B cell (primary cell): ENCODE results near the gene AKAP8. TPM values are rescaled to one million over a fixed set of nuclear protein-coding genes. Genes with fewer than 3 reads are reported as not detected.
"Not testable (repeated sequence)": the region's sequence is repeated elsewhere in the genome, so short reads cannot be mapped to it uniquely, and the experiment has no call there.

ENCODE experiments used
- ATAC-seq: fragments of 200-7000 bp; cut with Tn5 transposase; one replicate; pipeline ENCODE4 v1.10.0; 2021; ENCODE audit warnings: low read depth, mild to moderate bottlenecking, moderate number of reproducible peaks, moderate library complexity
- CTCF ChIA-PET: fragments of 350-600 bp; sonication (Branson Sonifier 250); formaldehyde crosslinking; loops from one replicate; lab custom pipeline; 2021; ENCODE audit warnings: antibody characterized with exemption, inconsistent platforms; lab: Charles Lee
- POLR2A ChIA-PET: fragments of 350-600 bp; sonication (Branson Sonifier 250); formaldehyde crosslinking; loops from one replicate; lab custom pipeline; 2021; ENCODE audit warnings: antibody characterized with exemption; lab: Charles Lee
- DNase-seq: peaks from one replicate; pipeline ENCODE4 v3.0.0; 2013
- H2AFZ ChIP-seq: 2 replicates; pipeline ENCODE4 v1.6.1; 2012; ENCODE audit warnings: mild to moderate bottlenecking, low read depth, low read length; ENCODE audit not compliant: insufficient read depth, poor library complexity, severe bottlenecking
- H3K27ac ChIP-seq, 2 donors: 1 replicate in 1 of 2; 2 replicates in 1 of 2; pipeline ENCODE4 v1.5.1; 2012 to 2013; ENCODE audit warnings: low read length in 2 of 2, mild to moderate bottlenecking in 2 of 2, moderate library complexity in 1 of 2
- H3K27me3 ChIP-seq, 4 experiments: fragments of 200-600 bp in 1 of 4; sonication (generic) in 1 of 4; replicated peaks in 1 of 4; 1 replicate in 2 of 4; 2 replicates in 2 of 4; pipeline versions ENCODE4 v1.6.1 to v1.7.0; 2013 to 2016; ENCODE audit warnings: low read length in 3 of 4, mild to moderate bottlenecking in 2 of 4, mixed read lengths in 1 of 4, moderate library complexity in 1 of 4; ENCODE audit not compliant: insufficient read depth in 4 of 4, control insufficient read depth in 3 of 4; ENCODE audit errors: control extremely low read depth in 1 of 4
- H3K36me3 ChIP-seq, 2 experiments: replicated peaks in 1 of 2; 1 replicate in 1 of 2; 2 replicates in 1 of 2; pipeline versions ENCODE4 v1.6.1 to v1.7.1; 2013; ENCODE audit warnings: low read length in 1 of 2; ENCODE audit not compliant: insufficient read depth in 2 of 2, control insufficient read depth in 1 of 2; ENCODE audit errors: control extremely low read depth in 1 of 2, extremely low read depth in 1 of 2
- H3K4me1 ChIP-seq, 2 donors: fragments of 200-600 bp in 1 of 2; sonication (generic) in 1 of 2; 1 replicate in 1 of 2; 2 replicates in 1 of 2; pipeline versions ENCODE4 v1.5.1 to v1.6.1; 2013 to 2017; ENCODE audit warnings: low read length in 2 of 2; ENCODE audit not compliant: control insufficient read depth in 2 of 2, insufficient read depth in 2 of 2
- H3K4me2 ChIP-seq: replicated peaks from 2 replicates; pipeline ENCODE3; 2012; ENCODE audit warnings: mild to moderate bottlenecking, low read depth, low read length; ENCODE audit not compliant: poor library complexity, severe bottlenecking
- H3K4me3 ChIP-seq, 5 experiments: fragments of 200-600 bp in 1 of 5; sonication (generic) in 1 of 5; 1 replicate in 3 of 5; 2 replicates in 2 of 5; pipeline versions ENCODE4 v1.5.1 to v1.7.0; 2011 to 2016; ENCODE audit warnings: low read length in 4 of 5, mild to moderate bottlenecking in 4 of 5, low read depth in 2 of 5, control low read depth in 1 of 5, moderate library complexity in 1 of 5; ENCODE audit not compliant: insufficient read depth in 1 of 5; ENCODE audit errors: control extremely low read depth in 1 of 5, extremely low read depth in 1 of 5
- H3K79me2 ChIP-seq: fragments of 200-600 bp; sonication (generic); one replicate; pipeline ENCODE4 v1.6.0; 2016; ENCODE audit warnings: low read length; ENCODE audit not compliant: control insufficient read depth, insufficient read depth
- H3K9ac ChIP-seq: fragments of 200-600 bp; sonication (generic); 2 replicates; pipeline ENCODE4 v1.6.1; 2017; ENCODE audit warnings: mild to moderate bottlenecking, low read length, moderate library complexity
- H3K9me3 ChIP-seq, 3 donors: one replicate each; pipeline versions ENCODE4 v1.6.1 to v1.7.1; 2013; ENCODE audit warnings: low read length in 2 of 3; ENCODE audit not compliant: control insufficient read depth in 2 of 3, insufficient read depth in 1 of 3; ENCODE audit errors: control extremely low read depth in 1 of 3
- H4K20me1 ChIP-seq: 2 replicates; pipeline ENCODE4 v1.6.0; 2012; ENCODE audit warnings: mild to moderate bottlenecking, low read length; ENCODE audit not compliant: insufficient read depth, control insufficient read depth, poor library complexity, severe bottlenecking
- H3K27ac Mint-ChIP-seq: one replicate; pipeline ENCODE4 v1.8.0; 2021; ENCODE audit warnings: mixed read lengths
- H3K27me3 Mint-ChIP-seq: one replicate; pipeline ENCODE4 v1.8.0; 2021; ENCODE audit warnings: mixed read lengths
- H3K4me1 Mint-ChIP-seq: one replicate; pipeline ENCODE4 v1.8.0; 2021; ENCODE audit warnings: mixed read lengths
- H3K4me3 Mint-ChIP-seq: one replicate; pipeline ENCODE4 v1.8.0; 2021; ENCODE audit warnings: mixed read lengths
- H3K9me3 Mint-ChIP-seq: one replicate; pipeline ENCODE4 v1.8.0; 2022; ENCODE audit warnings: mixed read lengths; ENCODE audit not compliant: insufficient read depth
- EZH2 ChIP-seq: IDR thresholded peaks from 2 replicates; pipeline ENCODE4 v1.6.1; 2012; ENCODE audit warnings: borderline replicate concordance, low read depth, mild to moderate bottlenecking, moderate library complexity, low read length; ENCODE audit not compliant: insufficient read depth, poor library complexity, severe bottlenecking
- WGBS: methylation state at CpG from one replicate; pipeline ENCODE4 v1.1.5; 2013; ENCODE audit warnings: missing lambda C conversion rate; ENCODE audit not compliant: insufficient coverage; 5-methylcytosine and 5-hydroxymethylcytosine counted together
- intact Hi-C: fragments of 100-400 bp; cut with micrococcal nuclease; formaldehyde crosslinking; loops from one replicate; pipeline ENCODE4 v1.10.0; 2022
- polyA plus RNA-seq: library from polyadenylated mRNA; depleted of rRNA; stranded (reverse); fragments of >200 nt; gene quantifications from 2 replicates; pipeline ENCODE4 v1.2.3, GENCODE V29; 2012
- total RNA-seq, 2 donors: library from RNA; stranded (reverse); fragments of 120-200 nt in 1 of 2; gene quantifications; 1 replicate in 1 of 2; 2 replicates in 1 of 2; pipeline versions ENCODE4 v1.2.3 to v1.2.4, GENCODE V29; 2013 to 2022
- TF ChIP-seq, protein P1 (sequence below): fragments of 200-600 bp; IDR thresholded peaks from one replicate; pipeline ENCODE4 v1.8.0; 2022; ENCODE audit warnings: antibody characterized with exemption, mild to moderate bottlenecking

The AKAP8 gene
- total and polyA plus RNA-seq, 2 donors (not counting 1 experiment from before 2014, with no cell fraction given), result 30.0 to 84.8 TPM

DNA sequence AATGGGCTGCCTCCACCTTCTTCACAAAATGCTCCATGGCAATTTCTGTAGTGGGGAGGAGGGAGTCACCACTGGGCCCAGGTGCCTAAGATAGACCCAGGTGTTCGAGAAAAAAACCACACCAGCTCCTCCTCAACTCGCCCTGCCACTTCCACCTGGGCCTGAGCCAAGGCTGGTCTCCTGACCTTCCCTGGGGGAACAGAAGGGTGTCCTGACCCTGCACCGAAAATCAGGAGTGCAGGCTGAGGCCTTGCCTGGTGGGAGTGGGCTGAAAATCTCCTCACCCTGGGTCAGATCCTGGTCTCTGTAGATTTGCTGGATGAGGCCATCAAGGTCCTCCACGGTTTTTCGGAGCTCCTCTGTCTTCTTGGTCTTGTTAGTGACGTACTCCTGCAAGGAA lies 17.6 kb upstream of the AKAP8 start:
- ChIA-PET CTCF (no interaction called here), POLR2A (no interaction called here)
- no peaks in the 10 kb centered on the region for H3K9me3 Mint-ChIP-seq
- Histone ChIP-seq H4K20me1 (peaks cover 41% of the 10 kb centered on the region), H3K4me2 (no peak overlapping the region), H3K79me2 (peaks cover 38% of the 10 kb centered on the region), H3K27me3 (no peaks in the 10 kb centered on the region), H3K36me3 (peaks cover 2 to 75% of the 10 kb centered on the region in 2 experiments), H2AFZ (no peak overlapping the region), H3K9me3 (no peaks in the 10 kb centered on the region), H3K4me1 (no peaks in the 10 kb centered on the region), H3K9ac (no peak overlapping the region), H3K27ac (no peak overlapping the region), H3K4me3 (no peak overlapping the region)
- no peak overlapping the region for H3K27ac Mint-ChIP-seq
- TF ChIP-seq, protein P1, sequence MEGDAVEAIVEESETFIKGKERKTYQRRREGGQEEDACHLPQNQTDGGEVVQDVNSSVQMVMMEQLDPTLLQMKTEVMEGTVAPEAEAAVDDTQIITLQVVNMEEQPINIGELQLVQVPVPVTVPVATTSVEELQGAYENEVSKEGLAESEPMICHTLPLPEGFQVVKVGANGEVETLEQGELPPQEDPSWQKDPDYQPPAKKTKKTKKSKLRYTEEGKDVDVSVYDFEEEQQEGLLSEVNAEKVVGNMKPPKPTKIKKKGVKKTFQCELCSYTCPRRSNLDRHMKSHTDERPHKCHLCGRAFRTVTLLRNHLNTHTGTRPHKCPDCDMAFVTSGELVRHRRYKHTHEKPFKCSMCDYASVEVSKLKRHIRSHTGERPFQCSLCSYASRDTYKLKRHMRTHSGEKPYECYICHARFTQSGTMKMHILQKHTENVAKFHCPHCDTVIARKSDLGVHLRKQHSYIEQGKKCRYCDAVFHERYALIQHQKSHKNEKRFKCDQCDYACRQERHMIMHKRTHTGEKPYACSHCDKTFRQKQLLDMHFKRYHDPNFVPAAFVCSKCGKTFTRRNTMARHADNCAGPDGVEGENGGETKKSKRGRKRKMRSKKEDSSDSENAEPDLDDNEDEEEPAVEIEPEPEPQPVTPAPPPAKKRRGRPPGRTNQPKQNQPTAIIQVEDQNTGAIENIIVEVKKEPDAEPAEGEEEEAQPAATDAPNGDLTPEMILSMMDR, result no peak
- TF ChIP-seq EZH2, result no peak
- 92% methylated on average over 6 of the region's 6 CpGs for WGBS
- no peak overlapping the region for H3K4me3 Mint-ChIP-seq
- DNase-seq, result no peak
- ATAC-seq, result no peak
- intact Hi-C loops, result no loop called here
- peaks cover 2% of the 10 kb centered on the region for H3K4me1 Mint-ChIP-seq
- no peaks in the 10 kb centered on the region for H3K27me3 Mint-ChIP-seq

DNA sequence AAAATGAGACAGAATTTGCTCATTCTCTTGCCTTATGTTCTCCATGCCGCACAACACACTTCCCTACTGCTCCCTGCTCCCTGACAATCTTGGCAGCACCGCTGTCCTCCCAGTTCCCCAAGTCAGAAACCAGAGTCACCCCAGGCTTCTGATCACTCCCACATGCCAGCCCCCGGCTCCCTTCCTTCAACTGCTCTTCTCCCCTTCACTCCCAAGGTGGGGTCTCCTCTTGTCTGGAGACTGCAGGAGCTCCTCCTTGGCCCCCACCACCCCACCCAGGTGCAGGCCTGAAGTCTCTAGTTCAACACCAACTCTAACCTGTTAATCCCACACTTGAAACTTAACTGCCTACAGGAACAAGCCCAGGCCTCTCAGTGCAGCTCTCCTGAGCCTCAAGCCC lies 16.8 kb upstream of the AKAP8 start:
- peaks cover 30% of the 10 kb centered on the region for H3K79me2 ChIP-seq
- H3K4me1 ChIP-seq, result no peaks in the 10 kb centered on the region
- H2AFZ ChIP-seq, result no peak overlapping the region
- ATAC-seq, result no peak
- H3K9ac ChIP-seq, result no peak overlapping the region
- H3K9me3 ChIP-seq, result no peaks in the 10 kb centered on the region
- CTCF ChIA-PET, result no interaction called here
- intact Hi-C loops, result no loop called here
- no peak overlapping the region for H3K4me3 ChIP-seq
- no peak overlapping the region for H3K27ac ChIP-seq
- peaks cover 2 to 71% of the 10 kb centered on the region in 2 experiments for H3K36me3 ChIP-seq
- Mint-ChIP-seq H3K4me1 (peaks cover 2% of the 10 kb centered on the region), H3K9me3 (no peaks in the 10 kb centered on the region), H3K4me3 (no peak overlapping the region), H3K27me3 (no peaks in the 10 kb centered on the region), H3K27ac (no peak overlapping the region)
- TF ChIP-seq, protein P1, result no peak
- no peak for TF ChIP-seq EZH2
- peaks cover 33% of the 10 kb centered on the region for H4K20me1 ChIP-seq
- 96% methylated on average over 3 of the region's 3 CpGs for WGBS
- POLR2A ChIA-PET, result no interaction called here
- H3K27me3 ChIP-seq, result no peaks in the 10 kb centered on the region
- DNase-seq, result no peak
- no peak overlapping the region for H3K4me2 ChIP-seq

DNA sequence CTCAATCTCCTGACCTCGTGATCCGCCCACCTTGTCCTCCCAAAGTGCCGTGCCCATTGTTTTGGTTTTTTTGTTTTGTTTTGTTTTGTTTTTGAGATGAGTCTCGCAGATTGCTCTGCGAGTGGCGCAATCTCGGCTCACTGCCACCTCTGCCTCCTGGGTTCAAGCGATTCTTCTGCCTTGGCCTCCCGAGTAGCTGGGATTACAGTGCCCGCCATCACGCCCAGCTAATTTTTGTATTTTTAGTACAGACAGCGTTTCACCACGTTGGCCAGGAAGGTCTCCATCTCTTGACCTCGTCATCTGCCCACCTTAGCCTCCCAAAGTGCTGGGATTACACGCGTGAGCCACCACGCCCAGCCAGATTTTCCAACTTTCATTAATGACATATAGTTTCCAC lies 15.7 kb upstream of the AKAP8 start:
- H3K4me1 Mint-ChIP-seq, DNase-seq, H3K27ac ChIP-seq, H2AFZ ChIP-seq, H3K9ac ChIP-seq, H3K27ac Mint-ChIP-seq, POLR2A ChIA-PET, H3K27me3 ChIP-seq, H3K4me3 ChIP-seq, H3K4me2 ChIP-seq, ATAC-seq, H3K27me3 Mint-ChIP-seq, CTCF ChIA-PET, H3K4me3 Mint-ChIP-seq, H3K4me1 ChIP-seq, H3K9me3 Mint-ChIP-seq, H3K9me3 ChIP-seq, intact Hi-C loops: not testable (repeated sequence)
- Histone ChIP-seq H3K79me2 (peaks cover 29% of the 10 kb centered on the region), H4K20me1 (peaks cover 29% of the 10 kb centered on the region), H3K36me3 (peaks cover 2 to 59% of the 10 kb centered on the region in 2 experiments)
- WGBS, result 96% methylated on average over 17 of the region's 17 CpGs
